SK-N-SH (cell line): ENCODE data around the gene CIT. TPM values are rescaled to one million over a fixed set of nuclear protein-coding genes. Genes with fewer than 3 reads are reported as not detected.

Experiments
- CTCF ChIA-PET: fragments of 300-600, 350-600 bp; formaldehyde crosslinking; extraction: SDS; loops from one replicate; lab custom pipeline; 2021; lab: Yijun Ruan, JAX
- POLR2A ChIA-PET: fragments of 350-600 bp; sonication (Branson Sonifier 250); formaldehyde crosslinking; extraction: SDS; loops from one replicate; lab custom pipeline; 2020; ENCODE audit warnings: antibody characterized with exemption, inconsistent platforms; lab: Yijun Ruan, JAX
- DNase-seq: peaks from one replicate; pipeline ENCODE4 v3.0.0; 2012
- H2AFZ ChIP-seq: fragments of 200-600 bp; sonication (generic); 2 replicates; pipeline ENCODE4 v1.8.1; 2016; ENCODE audit warnings: antibody characterized with exemption, mild to moderate bottlenecking, low read depth
- H3F3A ChIP-seq: fragments of 200-600 bp; sonication (generic); replicated peaks from 2 replicates; pipeline ENCODE3; 2016; ENCODE audit warnings: antibody characterized with exemption, mild to moderate bottlenecking; ENCODE audit not compliant: insufficient read depth
- H3K27ac ChIP-seq, 2 experiments: fragments of 200-500 bp in 1 of 2; fragments of 200-600 bp in 1 of 2; sonication (Bioruptor generic) in 1 of 2; sonication (generic), shearing (Covaris generic) in 1 of 2; 2 replicates each; pipeline versions ENCODE4 v1.5.1 to v1.6.1; 2014 to 2016; ENCODE audit warnings: low read depth in 2 of 2, inconsistent platforms in 1 of 2, low read length in 1 of 2, mild to moderate bottlenecking in 1 of 2, mixed read lengths in 1 of 2
- H3K27me3 ChIP-seq: fragments of 200-600 bp; sonication (generic), shearing (Covaris generic); 2 replicates; pipeline ENCODE4 v1.6.1; 2016; ENCODE audit warnings: mixed run types; ENCODE audit not compliant: insufficient read depth
- H3K36me3 ChIP-seq, 2 experiments: fragments of 200-500 bp in 1 of 2; fragments of 200-600 bp in 1 of 2; sonication (Bioruptor generic) in 1 of 2; sonication (generic) in 1 of 2; replicated peaks in 1 of 2; 2 replicates each; pipeline versions ENCODE3 to v1.5.1; 2014 to 2016; ENCODE audit warnings: low read length in 1 of 2, mild to moderate bottlenecking in 1 of 2; ENCODE audit not compliant: insufficient read depth in 2 of 2, control insufficient read depth in 1 of 2
- H3K4me1 ChIP-seq, 2 experiments: fragments of 200-500 bp in 1 of 2; fragments of 200-600 bp in 1 of 2; sonication (Bioruptor generic) in 1 of 2; sonication (generic), shearing (Covaris generic) in 1 of 2; 2 replicates each; pipeline versions ENCODE4 v1.5.1 to v1.6.1; 2014 to 2016; ENCODE audit warnings: low read depth in 1 of 2, low read length in 1 of 2, mixed run types in 1 of 2; ENCODE audit not compliant: insufficient read depth in 2 of 2, control insufficient read depth in 1 of 2
- H3K4me2 ChIP-seq: fragments of 200-600 bp; sonication (generic), shearing (Covaris generic); 2 replicates; pipeline ENCODE4 v1.6.1; 2017; ENCODE audit warnings: mixed run types
- H3K4me3 ChIP-seq, 2 experiments: fragments of 200-500 bp in 1 of 2; fragments of 200-600 bp in 1 of 2; sonication (Bioruptor generic) in 1 of 2; sonication (generic), shearing (Covaris generic) in 1 of 2; 2 replicates each; pipeline versions ENCODE4 v1.5.1 to v1.8.1; 2014 to 2016; ENCODE audit warnings: low read depth in 2 of 2, inconsistent platforms in 1 of 2, low read length in 1 of 2, mild to moderate bottlenecking in 1 of 2, mixed read lengths in 1 of 2, moderate library complexity in 1 of 2
- H3K79me2 ChIP-seq: fragments of 200-600 bp; sonication (generic); 2 replicates; pipeline ENCODE4 v1.8.1; 2017; ENCODE audit warnings: mild to moderate bottlenecking; ENCODE audit not compliant: insufficient read depth
- H3K9ac ChIP-seq: fragments of 200-600 bp; sonication (generic); 2 replicates; pipeline ENCODE4 v1.6.1; 2017; ENCODE audit warnings: mixed run types
- H3K9me2 ChIP-seq: fragments of 200-600 bp; sonication (generic); 2 replicates; pipeline ENCODE4 v1.6.1; 2017; ENCODE audit warnings: mixed run types
- H3K9me3 ChIP-seq: fragments of 200-600 bp; sonication (generic); 2 replicates; pipeline ENCODE4 v1.6.1; 2017; ENCODE audit warnings: mixed run types, mild to moderate bottlenecking, moderate library complexity
- H4K20me1 ChIP-seq: fragments of 200-600 bp; sonication (generic); 2 replicates; pipeline ENCODE4 v1.6.1; 2017; ENCODE audit warnings: mild to moderate bottlenecking, mixed run types; ENCODE audit not compliant: insufficient read depth
- EP300 ChIP-seq, 2 experiments: IDR thresholded peaks; 2 replicates each; pipeline versions ENCODE4 v1.4.0 to v1.6.1; 2012; ENCODE audit warnings: borderline replicate concordance in 1 of 2, low read depth in 1 of 2, low read length in 1 of 2
- EZH2phosphoT487 ChIP-seq: fragments of 200-600 bp; sonication (generic); IDR thresholded peaks from 2 replicates; pipeline ENCODE4 v1.6.1; 2017; ENCODE audit warnings: low read depth, mixed run types, mild to moderate bottlenecking, antibody characterized with exemption, moderate library complexity, borderline replicate concordance
- FOSL2 ChIP-seq: IDR thresholded peaks from 2 replicates; pipeline ENCODE4 v1.4.0; 2012; ENCODE audit warnings: low read depth, mild to moderate bottlenecking, moderate library complexity, borderline replicate concordance
- IRF3 ChIP-seq: fragments of 150-350 bp; IDR thresholded peaks from 2 replicates; pipeline ENCODE4 v1.6.1; 2016; ENCODE audit warnings: mild to moderate bottlenecking, low read depth, low read length
- NRF1 ChIP-seq: IDR thresholded peaks from 2 replicates; pipeline ENCODE4 v1.6.1; 2012; ENCODE audit warnings: low read depth, mild to moderate bottlenecking, low read length
- PBX3 ChIP-seq: IDR thresholded peaks from 2 replicates; pipeline ENCODE4; 2012
- RAD21 ChIP-seq: IDR thresholded peaks from 2 replicates; pipeline ENCODE4 v1.6.1; 2012; ENCODE audit warnings: mild to moderate bottlenecking, low read length
- RXRA ChIP-seq: IDR thresholded peaks from 2 replicates; pipeline ENCODE4 v1.4.0; 2012; ENCODE audit warnings: low read depth, mild to moderate bottlenecking, borderline replicate concordance
- SIN3A ChIP-seq: IDR thresholded peaks from 2 replicates; pipeline ENCODE4 v1.6.1; 2012; ENCODE audit warnings: low read depth, mild to moderate bottlenecking, low read length, moderate library complexity, borderline replicate concordance
- YY1 ChIP-seq: IDR thresholded peaks from 2 replicates; pipeline ENCODE4 v1.4.0; 2012; ENCODE audit warnings: low read depth, mild to moderate bottlenecking
- WGBS: methylation state at CpG from one replicate; pipeline ENCODE4 v1.1.6; 2017; ENCODE audit warnings: low lambda C conversion rate; 5-methylcytosine and 5-hydroxymethylcytosine counted together
- polyA plus RNA-seq, 3 experiments: library from polyadenylated mRNA; depleted of rRNA; stranded (reverse); fragments of >200 nt; gene quantifications; 2 replicates each; pipeline ENCODE4 v1.2.3, GENCODE V29; 2012
- TF ChIP-seq, protein P1 (sequence below): IDR thresholded peaks from 2 replicates; pipeline ENCODE4 v1.6.1; 2012; ENCODE audit warnings: mild to moderate bottlenecking, low read depth, low read length, moderate library complexity
- TF ChIP-seq, protein P2 (sequence below): IDR thresholded peaks from 2 replicates; pipeline ENCODE4 v1.4.0; 2012; ENCODE audit warnings: low read depth

CIT gene
- polyA plus RNA-seq, 1 of the 3 experiments (the other 2 are of a cell fraction): 7.7 TPM

- Histone ChIP-seq H3K9me2 (no peaks in the 10 kb centered on the region), H4K20me1 (no peaks in the 10 kb centered on the region), H2AFZ (no peak overlapping the region), H3K4me2 (no peak overlapping the region), H3F3A (no peaks in the 10 kb centered on the region), H3K4me3 (no peak overlapping the region), H3K9ac (no peak overlapping the region), H3K27ac (no peak overlapping the region), H3K9me3 (peaks cover 11% of the 10 kb centered on the region), H3K4me1 (peaks cover 0 to 3% of the 10 kb centered on the region in 2 experiments; a peak in 1 of 4 replicates), H3K79me2 (no peaks in the 10 kb centered on the region; the same call in 1 of the 2 replicates), H3K27me3 (no peaks in the 10 kb centered on the region), H3K36me3 (peaks cover 21 to 64% of the 10 kb centered on the region in 2 experiments)
- ChIA-PET POLR2A (no interaction called here), CTCF (interaction anchor here (3.3 kb wide), 1 partner anchor 32 kb away, joined by 13 read pairs; no protein-coding TSS in a partner anchor)
- DNase-seq: no peak
- WGBS: 91% methylated on average over 8 of the region's 8 CpGs
- no peak for TF ChIP-seq NRF1
- no peak for TF ChIP-seq RAD21
Measured at GRCh38 chr12:119748497-119748896, 128.6 kb downstream of the CIT start.

GRCh38 chr12:119746169-119746568, 131.0 kb downstream of the CIT start:
- Histone ChIP-seq H3K79me2 (no peaks in the 10 kb centered on the region; the same call in 1 of the 2 replicates), H3K27ac (no peak overlapping the region), H3K9me3 (peaks cover 11% of the 10 kb centered on the region), H3K27me3 (no peaks in the 10 kb centered on the region), H3K4me1 (peaks cover 0 to 3% of the 10 kb centered on the region in 2 experiments; a peak in 1 of 4 replicates), H2AFZ (no peak overlapping the region), H3K4me2 (no peak overlapping the region), H3K36me3 (peaks cover 17 to 71% of the 10 kb centered on the region in 2 experiments), H3K4me3 (no peak overlapping the region)
- POLR2A ChIA-PET: no interaction called here
- 91% methylated on average over 2 of the region's 2 CpGs for WGBS
- no peak for DNase-seq
- CTCF ChIA-PET: no interaction called here
- TF ChIP-seq SIN3A (no peak), NRF1 (no peak), EZH2phosphoT487 (no peak), RXRA (no peak), FOSL2 (no peak), PBX3 (no peak), EP300 (IDR thresholded peaks at IDR 0.05; ENCODE audit: borderline replicate concordance in 1 of 2, low read depth in 1 of 2, low read length in 1 of 2) (no peak), YY1 (no peak), IRF3 (no peak)
- TF ChIP-seq, protein P1, sequence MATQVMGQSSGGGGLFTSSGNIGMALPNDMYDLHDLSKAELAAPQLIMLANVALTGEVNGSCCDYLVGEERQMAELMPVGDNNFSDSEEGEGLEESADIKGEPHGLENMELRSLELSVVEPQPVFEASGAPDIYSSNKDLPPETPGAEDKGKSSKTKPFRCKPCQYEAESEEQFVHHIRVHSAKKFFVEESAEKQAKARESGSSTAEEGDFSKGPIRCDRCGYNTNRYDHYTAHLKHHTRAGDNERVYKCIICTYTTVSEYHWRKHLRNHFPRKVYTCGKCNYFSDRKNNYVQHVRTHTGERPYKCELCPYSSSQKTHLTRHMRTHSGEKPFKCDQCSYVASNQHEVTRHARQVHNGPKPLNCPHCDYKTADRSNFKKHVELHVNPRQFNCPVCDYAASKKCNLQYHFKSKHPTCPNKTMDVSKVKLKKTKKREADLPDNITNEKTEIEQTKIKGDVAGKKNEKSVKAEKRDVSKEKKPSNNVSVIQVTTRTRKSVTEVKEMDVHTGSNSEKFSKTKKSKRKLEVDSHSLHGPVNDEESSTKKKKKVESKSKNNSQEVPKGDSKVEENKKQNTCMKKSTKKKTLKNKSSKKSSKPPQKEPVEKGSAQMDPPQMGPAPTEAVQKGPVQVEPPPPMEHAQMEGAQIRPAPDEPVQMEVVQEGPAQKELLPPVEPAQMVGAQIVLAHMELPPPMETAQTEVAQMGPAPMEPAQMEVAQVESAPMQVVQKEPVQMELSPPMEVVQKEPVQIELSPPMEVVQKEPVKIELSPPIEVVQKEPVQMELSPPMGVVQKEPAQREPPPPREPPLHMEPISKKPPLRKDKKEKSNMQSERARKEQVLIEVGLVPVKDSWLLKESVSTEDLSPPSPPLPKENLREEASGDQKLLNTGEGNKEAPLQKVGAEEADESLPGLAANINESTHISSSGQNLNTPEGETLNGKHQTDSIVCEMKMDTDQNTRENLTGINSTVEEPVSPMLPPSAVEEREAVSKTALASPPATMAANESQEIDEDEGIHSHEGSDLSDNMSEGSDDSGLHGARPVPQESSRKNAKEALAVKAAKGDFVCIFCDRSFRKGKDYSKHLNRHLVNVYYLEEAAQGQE: no peak
- TF ChIP-seq, protein P2, sequence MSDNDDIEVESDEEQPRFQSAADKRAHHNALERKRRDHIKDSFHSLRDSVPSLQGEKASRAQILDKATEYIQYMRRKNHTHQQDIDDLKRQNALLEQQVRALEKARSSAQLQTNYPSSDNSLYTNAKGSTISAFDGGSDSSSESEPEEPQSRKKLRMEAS: no peak
- TF ChIP-seq, all 33 proteins: peak for 0
- H3F3A ChIP-seq: no peaks in the 10 kb centered on the region
- no peaks in the 10 kb centered on the region for H3K9me2 ChIP-seq
- no peaks in the 10 kb centered on the region for H4K20me1 ChIP-seq
- H3K9ac ChIP-seq: no peak overlapping the region
